ES-I3 (cell line): ENCODE results near the gene SYNJ2.

Experiments
- H3K36me3 ChIP-seq: 2 replicates; pipeline ENCODE4 v1.6.1; 2013; ENCODE audit warnings: mild to moderate bottlenecking, low read length, control low read depth, moderate library complexity; ENCODE audit not compliant: insufficient read depth
- H3K4me1 ChIP-seq: 2 replicates; pipeline ENCODE4 v1.6.1; 2013; ENCODE audit warnings: mild to moderate bottlenecking, control low read depth, low read length; ENCODE audit not compliant: insufficient read depth
- H3K9ac ChIP-seq: 2 replicates; pipeline ENCODE4 v1.6.1; 2013; ENCODE audit warnings: low read depth, mild to moderate bottlenecking, low read length, moderate library complexity
- H3K9me3 ChIP-seq: 2 replicates; pipeline ENCODE4 v1.6.1; 2013; ENCODE audit warnings: mild to moderate bottlenecking, low read length, moderate library complexity; ENCODE audit not compliant: control insufficient read depth, insufficient read depth

SYNJ2 gene

DNA sequence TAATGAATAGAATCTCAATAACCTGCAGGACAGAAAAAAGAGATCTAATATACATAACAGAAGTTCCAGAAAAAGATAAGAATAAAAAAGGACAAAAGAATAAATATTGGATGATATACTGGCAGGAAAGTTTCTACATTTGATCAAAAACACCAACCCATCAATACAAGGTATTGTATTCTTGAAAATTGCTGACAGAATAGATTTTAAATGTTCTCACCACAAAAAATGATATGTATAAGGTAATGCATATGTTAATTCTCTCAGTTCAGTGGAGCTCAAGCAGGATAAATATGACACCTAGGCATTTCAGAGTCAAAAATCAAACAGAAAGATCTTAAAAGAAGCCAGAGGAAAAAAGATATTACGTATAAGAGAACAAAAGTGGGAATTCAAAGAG is 142.6 kb downstream of the SYNJ2 start:
- Histone ChIP-seq H3K9me3 (peaks cover 3% of the 10 kb centered on the region), H3K4me1 (no peaks in the 10 kb centered on the region), H3K9ac (no peak overlapping the region), H3K36me3 (no peaks in the 10 kb centered on the region)

DNA sequence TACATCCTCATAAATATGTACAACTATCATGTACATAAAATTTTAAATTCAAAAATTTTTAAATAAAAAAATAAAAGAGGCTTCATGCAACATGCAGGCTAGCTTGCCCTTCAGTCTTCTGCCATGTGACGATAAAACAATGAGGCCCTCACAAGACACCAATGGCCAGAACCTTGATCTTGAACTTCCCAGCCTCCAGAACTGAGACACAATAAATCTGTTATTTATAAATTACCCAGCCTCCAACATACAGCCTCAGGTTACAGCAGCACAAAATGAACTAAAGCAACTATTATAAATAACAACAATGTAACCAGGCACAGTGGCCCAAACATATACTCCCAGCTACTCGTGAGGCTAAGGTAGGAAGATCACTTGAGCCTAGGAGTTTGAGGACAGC is 143.6 kb downstream of the SYNJ2 start:
- Histone ChIP-seq H3K36me3 (no peaks in the 10 kb centered on the region), H3K9me3 (peaks cover 3% of the 10 kb centered on the region), H3K4me1 (no peaks in the 10 kb centered on the region), H3K9ac (no peak overlapping the region)

DNA sequence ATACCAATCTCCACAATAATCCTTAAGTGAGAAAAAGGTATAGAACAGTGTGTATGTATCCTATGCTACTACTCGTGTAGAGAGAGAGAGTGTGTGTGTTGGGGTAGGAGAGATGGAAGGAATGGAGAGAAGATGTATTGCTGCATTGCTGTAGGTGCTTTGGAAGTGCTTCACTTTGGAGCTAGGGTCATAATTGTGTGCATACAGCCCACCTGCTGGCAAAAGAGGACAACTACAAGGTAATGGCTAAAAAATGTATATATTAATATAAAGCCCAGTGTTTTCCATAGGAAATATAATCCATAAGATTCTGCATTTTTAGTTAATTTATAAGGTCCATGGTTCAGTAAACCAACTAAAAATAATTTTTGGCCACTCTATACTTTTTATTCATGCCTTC is 150.3 kb downstream of the SYNJ2 start:
- H3K9ac ChIP-seq, result no peak overlapping the region
- H3K36me3 ChIP-seq, result no peaks in the 10 kb centered on the region
- H3K4me1 ChIP-seq, result no peaks in the 10 kb centered on the region
- no peaks in the 10 kb centered on the region; the same call in 1 of the 2 replicates for H3K9me3 ChIP-seq

DNA sequence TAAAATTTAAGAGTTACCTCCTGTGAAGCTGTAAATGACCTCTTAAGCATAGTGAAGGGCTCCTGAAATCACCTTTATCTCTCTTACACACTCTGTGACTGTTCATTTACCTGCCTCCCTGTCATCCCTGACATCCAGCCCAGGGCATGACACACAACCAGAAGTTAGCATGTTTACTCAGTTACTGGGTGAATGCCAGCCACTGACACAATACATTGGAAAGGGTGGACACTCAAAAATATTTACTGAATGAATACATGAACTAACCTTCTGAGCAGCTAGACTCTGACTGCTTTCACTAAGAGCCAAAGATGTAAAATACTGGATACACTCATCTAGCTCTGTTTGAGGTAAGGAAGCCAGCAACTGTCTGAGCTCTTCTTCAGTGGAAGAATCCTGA is 161.1 kb downstream of the SYNJ2 start:
- no peaks in the 10 kb centered on the region for H3K9me3 ChIP-seq
- no peak overlapping the region for H3K9ac ChIP-seq
- H3K36me3 ChIP-seq, result no peaks in the 10 kb centered on the region; the same call in 1 of the 2 replicates
- H3K4me1 ChIP-seq, result no peaks in the 10 kb centered on the region

DNA sequence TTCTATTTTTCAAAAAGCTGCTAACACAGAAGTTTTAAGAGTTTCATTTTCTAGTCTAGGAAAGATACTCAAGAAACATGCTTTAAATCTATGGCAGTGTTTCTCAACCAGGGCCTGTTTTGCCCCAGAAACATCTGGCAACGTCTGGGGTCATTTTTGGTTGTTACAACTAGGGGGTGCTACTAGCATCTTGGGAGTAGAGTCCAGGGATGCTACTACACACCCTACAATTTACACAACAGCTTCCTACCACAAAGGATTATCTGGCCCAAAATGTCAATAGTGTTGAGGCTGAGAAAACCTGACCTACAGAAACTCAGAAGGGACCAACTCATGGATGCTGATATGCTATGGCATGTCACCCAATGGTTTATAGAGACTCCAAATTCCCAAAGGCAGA is 162.0 kb downstream of the SYNJ2 start:
- no peaks in the 10 kb centered on the region for H3K9me3 ChIP-seq
- no peaks in the 10 kb centered on the region for H3K4me1 ChIP-seq
- no peaks in the 10 kb centered on the region; the same call in 1 of the 2 replicates for H3K36me3 ChIP-seq
- H3K9ac ChIP-seq, result no peak overlapping the region
